Keratinocyte (primary cell): ENCODE data around the gene PRLR. TPM values are rescaled to one million over a fixed set of nuclear protein-coding genes. Genes with fewer than 3 reads are reported as not detected.

Experiments used
- DNase-seq: peaks from one replicate; pipeline ENCODE4 v3.0.0-alpha.2; 2011; ENCODE audit warnings: low read depth, missing footprints, low spot score
- FAIRE-seq: peaks from 2 replicates; lab custom pipeline; 2011; peaks lifted over from hg19 to GRCh38; lab: Jason Lieb, UNC
- H2AFZ ChIP-seq: 2 replicates; pipeline ENCODE4 v1.6.0; 2012; ENCODE audit warnings: low read length, control low read depth, inconsistent platforms; ENCODE audit not compliant: control insufficient read depth
- H3K27ac ChIP-seq: 2 replicates; pipeline ENCODE4 v1.5.1; 2011; ENCODE audit warnings: low read length; ENCODE audit not compliant: control insufficient read depth, insufficient read depth
- H3K27me3 ChIP-seq: 3 replicates; pipeline ENCODE4 v1.6.0; 2011; ENCODE audit warnings: low read length; ENCODE audit not compliant: control insufficient read depth, insufficient read depth; ENCODE audit errors: extremely low read depth
- H3K36me3 ChIP-seq, 2 experiments: 2 replicates in 1 of 2; 3 replicates in 1 of 2; pipeline ENCODE4 v1.5.1; 2011; ENCODE audit warnings: low read length in 2 of 2, mild to moderate bottlenecking in 1 of 2; ENCODE audit not compliant: control insufficient read depth in 2 of 2, insufficient read depth in 2 of 2; ENCODE audit errors: extremely low read depth in 1 of 2
- H3K4me1 ChIP-seq: 3 replicates; pipeline ENCODE4 v1.5.1; 2011; ENCODE audit warnings: low read length; ENCODE audit not compliant: control insufficient read depth, insufficient read depth; ENCODE audit errors: extremely low read depth
- H3K4me2 ChIP-seq: 3 replicates; pipeline ENCODE4 v1.6.0; 2011; ENCODE audit warnings: low read depth, low read length; ENCODE audit not compliant: control insufficient read depth, insufficient read depth; ENCODE audit errors: extremely low read depth
- H3K4me3 ChIP-seq, 3 experiments: fragments of 200-600 bp in 1 of 3; sonication (generic) in 1 of 3; 2 replicates in 2 of 3; 3 replicates in 1 of 3; pipeline ENCODE4 v1.5.1; 2011 to 2016; ENCODE audit warnings: low read length in 3 of 3, mild to moderate bottlenecking in 3 of 3, control low read depth in 2 of 3, inconsistent platforms in 1 of 3, low read depth in 1 of 3, mixed read lengths in 1 of 3, mixed run types in 1 of 3, moderate library complexity in 1 of 3; ENCODE audit not compliant: control insufficient read depth in 2 of 3, insufficient read depth in 2 of 3; ENCODE audit errors: extremely low read depth in 1 of 3
- H3K79me2 ChIP-seq: 2 replicates; pipeline ENCODE4 v1.6.0; 2012; ENCODE audit warnings: low read length; ENCODE audit not compliant: control insufficient read depth, insufficient read depth
- H3K9ac ChIP-seq: 3 replicates; pipeline ENCODE4 v1.6.0; 2011; ENCODE audit warnings: low read length; ENCODE audit not compliant: control insufficient read depth, insufficient read depth; ENCODE audit errors: extremely low read depth
- H3K9me1 ChIP-seq: 3 replicates; pipeline ENCODE4 v1.6.0; 2011; ENCODE audit warnings: low read length; ENCODE audit not compliant: control insufficient read depth, insufficient read depth; ENCODE audit errors: extremely low read depth
- H3K9me3 ChIP-seq: 2 replicates; pipeline ENCODE4 v1.5.1; 2012; ENCODE audit warnings: low read depth, low read length; ENCODE audit not compliant: control insufficient read depth
- H4K20me1 ChIP-seq: 3 replicates; pipeline ENCODE4 v1.6.0; 2011; ENCODE audit warnings: low read length; ENCODE audit not compliant: control insufficient read depth, insufficient read depth; ENCODE audit errors: extremely low read depth
- CTCF ChIP-seq, 3 experiments: IDR thresholded peaks in 1 of 3; conservative IDR thresholded peaks in 1 of 3; optimal IDR thresholded peaks in 1 of 3; 2 replicates in 2 of 3; 3 replicates in 1 of 3; pipeline versions ENCODE3 to v1.5.1; 2011; ENCODE audit warnings: low read length in 3 of 3, mild to moderate bottlenecking in 3 of 3, moderate library complexity in 2 of 3, control low read depth in 1 of 3, inconsistent platforms in 1 of 3; ENCODE audit not compliant: insufficient read depth in 2 of 3; ENCODE audit errors: extremely low read depth in 1 of 3
- EZH2 ChIP-seq: IDR thresholded peaks from one replicate; pipeline ENCODE4 v1.6.1; 2012; ENCODE audit warnings: inconsistent platforms, mild to moderate bottlenecking, low read length, moderate library complexity
- dilution Hi-C: fragments of 300-500 bp; cut with MboI; formaldehyde crosslinking; loops from one replicate; pipeline ENCODE4 v1.7.0; 2020; ENCODE audit warnings: low sequenced_read_pairs; ENCODE audit not compliant: extremely low pct_ligation_motif_present
- polyA plus RNA-seq, 5 experiments: library from polyadenylated mRNA; depleted of rRNA in 3 of 5; stranded (reverse) in 3 of 5; stranded (forward) in 1 of 5; unstranded in 1 of 5; fragments of >200 nt; gene quantifications; 1 replicate in 1 of 5; 2 replicates in 3 of 5; 3 replicates in 1 of 5; pipeline versions ENCODE4 v1.2.1 to v1.2.3, GENCODE V29; 2011 to 2012; ENCODE audit warnings: missing spikeins in 2 of 5, low read depth in 1 of 5, low replicate concordance in 1 of 5

The PRLR gene
- polyA plus RNA-seq, 1 donor (not counting 4 experiments of a cell fraction or from before 2014, with no cell fraction given) = 0.04 TPM

- Histone ChIP-seq H3K27me3 (no peaks in the 10 kb centered on the region), H3K36me3 (no peaks in the 10 kb centered on the region), H3K79me2 (no peaks in the 10 kb centered on the region), H4K20me1 (no peaks in the 10 kb centered on the region), H3K27ac (no peak overlapping the region), H3K9ac (no peak overlapping the region), H3K4me2 (no peak overlapping the region), H3K9me1 (no peaks in the 10 kb centered on the region), H3K9me3 (no peaks in the 10 kb centered on the region), H2AFZ (no peak overlapping the region), H3K4me3 (no peak overlapping the region), H3K4me1 (no peaks in the 10 kb centered on the region)
- dilution Hi-C loops = no loop called here
- FAIRE-seq = no peak
- DNase-seq = no peak
- TF ChIP-seq CTCF (optimal IDR thresholded peaks at IDR 0.05 in 1 of 3, IDR thresholded peaks at IDR 0.05 in 1 of 3, conservative IDR thresholded peaks at IDR 0.05 in 1 of 3; ENCODE audit: extremely low read depth in 1 of 3, insufficient read depth in 2 of 3, low read length in 3 of 3) = no peak
- TF ChIP-seq EZH2 = no peak
Observed at GRCh38 chr5:35220967-35221366, 9.3 kb downstream of the PRLR start.

- Histone ChIP-seq H3K4me3 (no peak overlapping the region), H3K9me3 (no peaks in the 10 kb centered on the region), H2AFZ (no peak overlapping the region), H3K36me3 (no peaks in the 10 kb centered on the region), H3K27me3 (no peaks in the 10 kb centered on the region), H3K79me2 (no peaks in the 10 kb centered on the region), H3K27ac (no peak overlapping the region), H3K9ac (no peak overlapping the region), H3K9me1 (no peaks in the 10 kb centered on the region), H4K20me1 (no peaks in the 10 kb centered on the region), H3K4me1 (no peaks in the 10 kb centered on the region), H3K4me2 (no peak overlapping the region)
- no peak for DNase-seq
- TF ChIP-seq EZH2 (no peak), CTCF (optimal IDR thresholded peaks at IDR 0.05 in 1 of 3, IDR thresholded peaks at IDR 0.05 in 1 of 3, conservative IDR thresholded peaks at IDR 0.05 in 1 of 3; ENCODE audit: extremely low read depth in 1 of 3, insufficient read depth in 2 of 3, low read length in 3 of 3) (peak in 1 of 3 experiments; percentile 6)
- FAIRE-seq = no peak
- dilution Hi-C loops = no loop called here
Observed at GRCh38 chr5:35218981-35219380, 11.3 kb downstream of the PRLR start.
